Neural cell (in vitro differentiated cells): ENCODE results near the gene TMX1. TPM values are rescaled to one million over a fixed set of nuclear protein-coding genes. Genes with fewer than 3 reads are reported as not detected.

Source experiments
- H2AFZ ChIP-seq: fragments of 200-600, 300-800 bp; sonication (generic), shearing (Covaris generic); 2 replicates; pipeline ENCODE4 v1.6.0; 2014; ENCODE audit warnings: low read depth, mild to moderate bottlenecking, antibody characterized with exemption, low read length, moderate library complexity
- H3F3A ChIP-seq: fragments of 200-600 bp; shearing (Covaris generic); 2 replicates; pipeline ENCODE4 v1.6.1; 2016; ENCODE audit warnings: mild to moderate bottlenecking, moderate library complexity, mixed read lengths, antibody characterized with exemption, low read length; ENCODE audit not compliant: insufficient read depth, poor library complexity, severe bottlenecking
- H3K27ac ChIP-seq: fragments of 200-600, 300-800 bp; sonication (generic), shearing (Covaris generic); 2 replicates; pipeline ENCODE4 v1.5.1; 2014; ENCODE audit warnings: mild to moderate bottlenecking, low read length, moderate library complexity
- H3K27me3 ChIP-seq: fragments of 300-800, 200-600 bp; sonication (generic), shearing (Covaris generic); 2 replicates; pipeline ENCODE4 v1.6.0; 2014; ENCODE audit warnings: mild to moderate bottlenecking, low read depth, low read length, moderate library complexity; ENCODE audit not compliant: insufficient read depth
- H3K36me3 ChIP-seq: fragments of 300-800, 200-600 bp; sonication (generic), shearing (Covaris generic); 2 replicates; pipeline ENCODE4 v1.5.1; 2014; ENCODE audit warnings: mild to moderate bottlenecking, antibody characterized with exemption, low read length, moderate library complexity; ENCODE audit not compliant: insufficient read depth
- H3K4me2 ChIP-seq: fragments of 300-800, 200-600 bp; sonication (generic), shearing (Covaris generic); 2 replicates; pipeline ENCODE4 v1.6.0; 2014; ENCODE audit warnings: mild to moderate bottlenecking, low read length
- H3K4me3 ChIP-seq: fragments of 300-800, 200-600 bp; sonication (generic), shearing (Covaris generic); 2 replicates; pipeline ENCODE4 v1.5.1; 2014; ENCODE audit warnings: mild to moderate bottlenecking, low read length, moderate library complexity
- H3K79me2 ChIP-seq: fragments of 200-600 bp; shearing (Covaris generic); replicated peaks from 2 replicates; pipeline ENCODE4 v1.6.0; 2014; ENCODE audit warnings: mild to moderate bottlenecking, low read length, moderate library complexity; ENCODE audit not compliant: insufficient read depth
- H3K9ac ChIP-seq: fragments of 300-800, 200-600 bp; sonication (generic), shearing (Covaris generic); 2 replicates; pipeline ENCODE4 v1.6.1; 2016; ENCODE audit warnings: mild to moderate bottlenecking, low read length, mixed read lengths
- H3K9me2 ChIP-seq: fragments of 200-600 bp; shearing (Covaris generic); 2 replicates; pipeline ENCODE4 v1.6.1; 2016; ENCODE audit warnings: mild to moderate bottlenecking, low read length, mixed read lengths; ENCODE audit not compliant: insufficient read depth
- H3K9me3 ChIP-seq: fragments of 200-600, 300-800 bp; sonication (generic), shearing (Covaris generic); 2 replicates; pipeline ENCODE4 v1.6.1; 2016; ENCODE audit warnings: mild to moderate bottlenecking, mixed run types, low read length, moderate library complexity, mixed read lengths
- H4K20me1 ChIP-seq: fragments of 200-600 bp; shearing (Covaris generic); 2 replicates; pipeline ENCODE4 v1.6.1; 2016; ENCODE audit warnings: mild to moderate bottlenecking, mixed run types; ENCODE audit not compliant: insufficient read depth
- EZH2 ChIP-seq: fragments of 200-600, 300-800 bp; shearing (Covaris generic), sonication (generic); IDR thresholded peaks from 2 replicates; pipeline ENCODE4 v1.6.1; 2014; ENCODE audit warnings: antibody characterized with exemption, low read length, borderline replicate concordance, mild to moderate bottlenecking; ENCODE audit not compliant: insufficient read depth, poor library complexity, severe bottlenecking
- MXI1 ChIP-seq: fragments of 450-650 bp; conservative IDR thresholded peaks from 2 replicates; pipeline ENCODE4 v1.6.1; 2014; ENCODE audit warnings: antibody characterized with exemption, mild to moderate bottlenecking; ENCODE audit not compliant: poor library complexity, severe bottlenecking
- POLR2AphosphoS5 ChIP-seq: IDR thresholded peaks from 2 replicates; pipeline ENCODE4 v1.6.1; 2012
- SMC3 ChIP-seq: fragments of 450-650 bp; conservative IDR thresholded peaks from 2 replicates; pipeline ENCODE4 v1.6.1; 2014; ENCODE audit warnings: antibody characterized with exemption, mild to moderate bottlenecking, moderate library complexity; ENCODE audit not compliant: poor library complexity
- TAF1 ChIP-seq: IDR thresholded peaks from 2 replicates; pipeline ENCODE4 v1.6.1; 2012; ENCODE audit warnings: low read depth
- polyA plus RNA-seq: library from polyadenylated mRNA; depleted of rRNA; stranded (reverse); fragments of >200 nt; gene quantifications from 2 replicates; pipeline ENCODE4 v1.2.3, GENCODE V29; 2014
- TF ChIP-seq, protein P1 (sequence below): fragments of 450-650 bp; IDR thresholded peaks from 2 replicates; pipeline ENCODE4 v1.5.1; 2014; ENCODE audit warnings: antibody characterized with exemption, mild to moderate bottlenecking, moderate library complexity; ENCODE audit not compliant: poor library complexity, severe bottlenecking
- TF ChIP-seq, protein P2 (sequence below): IDR thresholded peaks from 2 replicates; pipeline ENCODE4 v1.6.1; 2012; ENCODE audit warnings: borderline replicate concordance

Gene TMX1
- polyA plus RNA-seq, 1 donor from 2014 or later, result 25.3 TPM

DNA sequence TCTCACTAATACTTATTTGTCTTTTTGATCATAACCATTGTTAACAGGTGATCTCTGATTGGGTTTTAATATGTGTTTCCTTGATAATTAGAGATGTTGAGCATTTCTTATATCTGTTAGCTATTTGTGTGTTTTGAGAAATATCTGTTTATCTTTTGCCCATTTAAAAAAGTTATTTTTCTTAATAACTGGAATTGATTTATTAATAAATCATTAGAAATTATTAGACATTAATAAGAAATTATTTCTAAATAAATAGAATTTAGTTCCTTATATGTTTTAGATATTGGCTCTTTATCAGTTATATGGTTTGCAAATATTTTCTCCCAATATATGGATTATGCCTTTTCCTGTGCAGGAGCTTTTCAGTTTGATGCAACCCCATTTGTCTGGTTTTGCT lies 18.7 kb downstream of the TMX1 start:
- no peaks in the 10 kb centered on the region for H3K9me2 ChIP-seq
- no peak overlapping the region for H3K9ac ChIP-seq
- no peak overlapping the region for H3K4me2 ChIP-seq
- no peaks in the 10 kb centered on the region for H3F3A ChIP-seq
- H3K27me3 ChIP-seq, result no peaks in the 10 kb centered on the region
- H3K79me2 ChIP-seq, result no peaks in the 10 kb centered on the region
- no peaks in the 10 kb centered on the region for H3K9me3 ChIP-seq
- no peak overlapping the region for H3K27ac ChIP-seq
- no peaks in the 10 kb centered on the region for H4K20me1 ChIP-seq
- TF ChIP-seq, protein P1, sequence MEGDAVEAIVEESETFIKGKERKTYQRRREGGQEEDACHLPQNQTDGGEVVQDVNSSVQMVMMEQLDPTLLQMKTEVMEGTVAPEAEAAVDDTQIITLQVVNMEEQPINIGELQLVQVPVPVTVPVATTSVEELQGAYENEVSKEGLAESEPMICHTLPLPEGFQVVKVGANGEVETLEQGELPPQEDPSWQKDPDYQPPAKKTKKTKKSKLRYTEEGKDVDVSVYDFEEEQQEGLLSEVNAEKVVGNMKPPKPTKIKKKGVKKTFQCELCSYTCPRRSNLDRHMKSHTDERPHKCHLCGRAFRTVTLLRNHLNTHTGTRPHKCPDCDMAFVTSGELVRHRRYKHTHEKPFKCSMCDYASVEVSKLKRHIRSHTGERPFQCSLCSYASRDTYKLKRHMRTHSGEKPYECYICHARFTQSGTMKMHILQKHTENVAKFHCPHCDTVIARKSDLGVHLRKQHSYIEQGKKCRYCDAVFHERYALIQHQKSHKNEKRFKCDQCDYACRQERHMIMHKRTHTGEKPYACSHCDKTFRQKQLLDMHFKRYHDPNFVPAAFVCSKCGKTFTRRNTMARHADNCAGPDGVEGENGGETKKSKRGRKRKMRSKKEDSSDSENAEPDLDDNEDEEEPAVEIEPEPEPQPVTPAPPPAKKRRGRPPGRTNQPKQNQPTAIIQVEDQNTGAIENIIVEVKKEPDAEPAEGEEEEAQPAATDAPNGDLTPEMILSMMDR, result no peak
- TF ChIP-seq TAF1 (no peak), MXI1 (no peak), POLR2AphosphoS5 (no peak)
- TF ChIP-seq, protein P2, sequence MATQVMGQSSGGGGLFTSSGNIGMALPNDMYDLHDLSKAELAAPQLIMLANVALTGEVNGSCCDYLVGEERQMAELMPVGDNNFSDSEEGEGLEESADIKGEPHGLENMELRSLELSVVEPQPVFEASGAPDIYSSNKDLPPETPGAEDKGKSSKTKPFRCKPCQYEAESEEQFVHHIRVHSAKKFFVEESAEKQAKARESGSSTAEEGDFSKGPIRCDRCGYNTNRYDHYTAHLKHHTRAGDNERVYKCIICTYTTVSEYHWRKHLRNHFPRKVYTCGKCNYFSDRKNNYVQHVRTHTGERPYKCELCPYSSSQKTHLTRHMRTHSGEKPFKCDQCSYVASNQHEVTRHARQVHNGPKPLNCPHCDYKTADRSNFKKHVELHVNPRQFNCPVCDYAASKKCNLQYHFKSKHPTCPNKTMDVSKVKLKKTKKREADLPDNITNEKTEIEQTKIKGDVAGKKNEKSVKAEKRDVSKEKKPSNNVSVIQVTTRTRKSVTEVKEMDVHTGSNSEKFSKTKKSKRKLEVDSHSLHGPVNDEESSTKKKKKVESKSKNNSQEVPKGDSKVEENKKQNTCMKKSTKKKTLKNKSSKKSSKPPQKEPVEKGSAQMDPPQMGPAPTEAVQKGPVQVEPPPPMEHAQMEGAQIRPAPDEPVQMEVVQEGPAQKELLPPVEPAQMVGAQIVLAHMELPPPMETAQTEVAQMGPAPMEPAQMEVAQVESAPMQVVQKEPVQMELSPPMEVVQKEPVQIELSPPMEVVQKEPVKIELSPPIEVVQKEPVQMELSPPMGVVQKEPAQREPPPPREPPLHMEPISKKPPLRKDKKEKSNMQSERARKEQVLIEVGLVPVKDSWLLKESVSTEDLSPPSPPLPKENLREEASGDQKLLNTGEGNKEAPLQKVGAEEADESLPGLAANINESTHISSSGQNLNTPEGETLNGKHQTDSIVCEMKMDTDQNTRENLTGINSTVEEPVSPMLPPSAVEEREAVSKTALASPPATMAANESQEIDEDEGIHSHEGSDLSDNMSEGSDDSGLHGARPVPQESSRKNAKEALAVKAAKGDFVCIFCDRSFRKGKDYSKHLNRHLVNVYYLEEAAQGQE, result no peak
- no peaks in the 10 kb centered on the region for H3K36me3 ChIP-seq
- H3K4me3 ChIP-seq, result no peak overlapping the region
- no peak overlapping the region for H2AFZ ChIP-seq

DNA sequence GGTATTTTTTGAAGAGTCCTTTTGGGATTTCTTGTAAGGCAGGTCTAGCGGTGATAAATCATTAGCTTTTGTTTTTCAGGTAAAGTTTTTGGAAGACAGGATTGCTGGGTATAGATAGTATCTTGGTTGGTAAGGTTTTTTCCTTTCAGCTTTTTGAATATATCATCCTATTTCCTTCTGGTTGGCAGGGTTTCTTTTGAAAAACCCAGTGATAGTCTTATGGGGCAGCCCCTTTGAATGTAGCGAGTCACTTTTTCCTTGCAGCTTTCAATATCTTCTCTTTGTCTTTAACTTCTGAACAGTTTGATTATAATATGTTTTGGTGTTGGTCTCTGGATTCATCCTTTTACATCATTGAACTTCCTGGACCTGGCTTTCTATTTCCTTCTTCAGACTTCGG lies 20.2 kb downstream of the TMX1 start:
- no peaks in the 10 kb centered on the region for H3K36me3 ChIP-seq
- H3K79me2 ChIP-seq, result no peaks in the 10 kb centered on the region
- TF ChIP-seq EZH2, result no peak
- TF ChIP-seq, protein P1, result no peak
- no peak for TF ChIP-seq SMC3
- no peaks in the 10 kb centered on the region for H3K9me2 ChIP-seq
- H4K20me1 ChIP-seq, result no peaks in the 10 kb centered on the region
- no peak overlapping the region for H3K9ac ChIP-seq
- no peaks in the 10 kb centered on the region for H3F3A ChIP-seq
- no peaks in the 10 kb centered on the region for H3K27me3 ChIP-seq
- H2AFZ ChIP-seq, result no peak overlapping the region
- H3K4me3 ChIP-seq, result no peak overlapping the region
- no peak overlapping the region for H3K4me2 ChIP-seq
- no peak overlapping the region for H3K27ac ChIP-seq
- no peaks in the 10 kb centered on the region for H3K9me3 ChIP-seq
